ENCODE results near the gene MPC2. TPM values are rescaled to one million over a fixed set of nuclear protein-coding genes. Genes with fewer than 3 reads are reported as not detected.

MPC2 gene
- polyA plus RNA-seq, 3 donors: 14.2 to 70.3 (median 59.4) TPM

DNA sequence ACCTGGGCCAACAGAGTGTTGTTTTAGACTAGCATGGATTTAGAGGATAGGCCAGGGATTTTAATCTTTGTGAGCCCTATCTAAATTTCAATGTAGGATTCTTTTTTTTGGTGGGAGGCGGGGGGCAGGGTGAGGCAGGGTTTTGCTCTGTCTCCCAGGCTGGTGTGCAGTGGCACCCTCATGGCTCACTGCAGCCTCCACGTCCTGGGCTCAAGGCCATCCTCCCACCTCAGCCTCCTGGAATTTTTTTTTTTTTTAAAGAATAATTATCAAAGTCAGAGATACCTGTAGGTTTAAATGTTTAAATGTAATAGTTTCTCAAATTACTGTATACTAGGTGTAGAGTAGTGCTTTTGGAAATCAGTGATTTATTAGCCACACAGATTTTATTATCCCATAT, 3.4 kb upstream of the MPC2 start:
- H3K4me2 ChIP-seq (replicated peaks; ENCODE audit: extremely low read depth, low read length, poor library complexity, severe bottlenecking): no peak overlapping the region
- Mint-ChIP-seq H3K36me3 (peaks cover 3 to 16% of the 10 kb centered on the region in 2 donors), H3K4me1 (peaks cover 13% of the 10 kb centered on the region), H3K27me3 (ENCODE audit: low read depth in 3 of 3) (peaks cover 0 to 5% (median 3%) of the 10 kb centered on the region in 3 donors), H3K9me3 (peaks cover 0 to 8% (median 3%) of the 10 kb centered on the region in 7 donors), H3K27ac (no peak overlapping the region), H3K4me3 (no peak overlapping the region)
- no peak overlapping the region for H3K4me3 ChIP-seq (replicated peaks in 1 of 3; ENCODE audit: low read depth in 2 of 3, low read length in 3 of 3)
- H3K9ac ChIP-seq (ENCODE audit: insufficient read depth, low read length, poor library complexity, severe bottlenecking): no peak overlapping the region
- no peaks in the 10 kb centered on the region for H3K27me3 ChIP-seq (ENCODE audit: control insufficient read depth in 2 of 2, insufficient read depth in 2 of 2, low read length in 2 of 2)
- H3K4me1 ChIP-seq (ENCODE audit: control insufficient read depth in 1 of 2, insufficient read depth in 2 of 2, low read length in 2 of 2): peaks cover 5 to 16% of the 10 kb centered on the region in 2 donors
- H3K79me2 ChIP-seq (ENCODE audit: insufficient read depth, low read length): peaks cover 91% of the 10 kb centered on the region
- H3K27ac ChIP-seq (ENCODE audit: low read depth in 1 of 2, low read length in 2 of 2): no peak overlapping the region
- no peak overlapping the region for H2AFZ ChIP-seq (ENCODE audit: insufficient read depth, low read depth, low read length, poor library complexity, severe bottlenecking)
- peaks cover 8% of the 10 kb centered on the region for H4K20me1 ChIP-seq (ENCODE audit: insufficient read depth, low read length)
- intact Hi-C loops (cut with micrococcal nuclease): no loop called here
- TF ChIP-seq, protein P1, sequence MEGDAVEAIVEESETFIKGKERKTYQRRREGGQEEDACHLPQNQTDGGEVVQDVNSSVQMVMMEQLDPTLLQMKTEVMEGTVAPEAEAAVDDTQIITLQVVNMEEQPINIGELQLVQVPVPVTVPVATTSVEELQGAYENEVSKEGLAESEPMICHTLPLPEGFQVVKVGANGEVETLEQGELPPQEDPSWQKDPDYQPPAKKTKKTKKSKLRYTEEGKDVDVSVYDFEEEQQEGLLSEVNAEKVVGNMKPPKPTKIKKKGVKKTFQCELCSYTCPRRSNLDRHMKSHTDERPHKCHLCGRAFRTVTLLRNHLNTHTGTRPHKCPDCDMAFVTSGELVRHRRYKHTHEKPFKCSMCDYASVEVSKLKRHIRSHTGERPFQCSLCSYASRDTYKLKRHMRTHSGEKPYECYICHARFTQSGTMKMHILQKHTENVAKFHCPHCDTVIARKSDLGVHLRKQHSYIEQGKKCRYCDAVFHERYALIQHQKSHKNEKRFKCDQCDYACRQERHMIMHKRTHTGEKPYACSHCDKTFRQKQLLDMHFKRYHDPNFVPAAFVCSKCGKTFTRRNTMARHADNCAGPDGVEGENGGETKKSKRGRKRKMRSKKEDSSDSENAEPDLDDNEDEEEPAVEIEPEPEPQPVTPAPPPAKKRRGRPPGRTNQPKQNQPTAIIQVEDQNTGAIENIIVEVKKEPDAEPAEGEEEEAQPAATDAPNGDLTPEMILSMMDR (IDR thresholded peaks at IDR 0.05): no peak
- H3K9me3 ChIP-seq (replicated peaks in 1 of 2; ENCODE audit: control insufficient read depth in 1 of 2, insufficient read depth in 1 of 2, low read length in 2 of 2): no peaks in the 10 kb centered on the region
- DNase-seq: no peak
- H3K36me3 ChIP-seq (replicated peaks in 1 of 2; ENCODE audit: control insufficient read depth in 1 of 2, insufficient read depth in 2 of 2, low read length in 2 of 2): no peaks in the 10 kb centered on the region
- WGBS (ENCODE audit: insufficient coverage): no CpG with 5 or more reads among the region's 2 CpGs

DNA sequence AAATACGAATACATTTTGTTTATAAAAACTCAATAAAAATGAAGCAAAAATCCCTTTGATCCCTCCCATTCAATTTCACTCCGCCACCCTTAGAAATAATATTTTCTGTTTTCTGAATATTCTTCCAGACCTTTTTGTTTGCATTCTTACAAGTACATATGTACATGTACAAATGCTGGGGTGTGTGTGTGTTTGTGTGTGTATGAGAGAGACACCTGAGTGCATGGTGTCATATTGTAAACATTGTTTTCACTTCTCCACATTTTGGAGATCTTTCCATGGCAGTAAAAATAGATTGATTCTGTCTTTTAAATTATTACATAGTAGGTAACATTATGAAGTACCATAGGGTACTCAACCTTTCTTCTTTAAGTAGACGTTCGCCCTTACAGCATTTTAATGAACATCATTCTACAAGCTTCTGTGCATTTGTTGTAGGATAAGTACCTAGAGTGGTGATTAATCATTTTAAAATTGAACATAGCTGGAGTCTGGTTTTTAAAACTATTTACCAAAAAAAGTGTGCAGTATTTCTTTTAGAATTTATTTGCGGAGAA, 1.3 kb upstream of the MPC2 start:
- H3K4me3 Mint-ChIP-seq: peak overlapping the region; percentile 90 to 99
- peaks cover 0 to 5% (median 3%) of the 10 kb centered on the region in 3 donors for H3K27me3 Mint-ChIP-seq (ENCODE audit: low read depth in 3 of 3)
- Histone ChIP-seq H3K9me3 (replicated peaks in 1 of 2; ENCODE audit: control insufficient read depth in 1 of 2, insufficient read depth in 1 of 2, low read length in 2 of 2) (no peaks in the 10 kb centered on the region), H3K36me3 (replicated peaks in 1 of 2; ENCODE audit: control insufficient read depth in 1 of 2, insufficient read depth in 2 of 2, low read length in 2 of 2) (no peaks in the 10 kb centered on the region), H3K4me1 (ENCODE audit: control insufficient read depth in 1 of 2, insufficient read depth in 2 of 2, low read length in 2 of 2) (peaks cover 16 to 35% of the 10 kb centered on the region in 2 donors), H3K27me3 (ENCODE audit: control insufficient read depth in 2 of 2, insufficient read depth in 2 of 2, low read length in 2 of 2) (no peaks in the 10 kb centered on the region), H2AFZ (ENCODE audit: insufficient read depth, low read depth, low read length, poor library complexity, severe bottlenecking) (peak overlapping the region; percentile 93), H3K4me3 (replicated peaks in 1 of 3; ENCODE audit: low read depth in 2 of 3, low read length in 3 of 3) (peak overlapping the region in 1 of 3 experiments; percentile 97), H4K20me1 (ENCODE audit: insufficient read depth, low read length) (no peaks in the 10 kb centered on the region), H3K9ac (ENCODE audit: insufficient read depth, low read length, poor library complexity, severe bottlenecking) (peak overlapping the region; percentile 84), H3K4me2 (replicated peaks; ENCODE audit: extremely low read depth, low read length, poor library complexity, severe bottlenecking) (peak overlapping the region; percentile 92), H3K79me2 (ENCODE audit: insufficient read depth, low read length) (peaks cover 91% of the 10 kb centered on the region), H3K27ac (ENCODE audit: low read depth in 1 of 2, low read length in 2 of 2) (no peak overlapping the region)
- WGBS (ENCODE audit: insufficient coverage): no CpG with 5 or more reads among the region's 5 CpGs
- TF ChIP-seq, protein P1 (IDR thresholded peaks at IDR 0.05): no peak
- peaks cover 28% of the 10 kb centered on the region for H3K4me1 Mint-ChIP-seq
- peaks cover 0 to 4% (median 3%) of the 10 kb centered on the region in 7 donors for H3K9me3 Mint-ChIP-seq
- H3K36me3 Mint-ChIP-seq: peaks cover 0 to 12% of the 10 kb centered on the region in 2 donors
- intact Hi-C loops (cut with micrococcal nuclease): loop anchor here (5.0 to 10.0 kb wide), 3 partner anchors 216 to 1093 kb away; partner anchors contain the start of genes MPZL1 (in 1 of the 2) and POU2F1 (in 1 of the 2)
- H3K27ac Mint-ChIP-seq: peak overlapping the region in 1 of 7 donors; percentile 87
- no peak for DNase-seq

All from CD14-positive monocyte (primary cell).